SU-DHL-6 (cell line): ENCODE measurements around the gene COL4A2.

Source experiments
- CTCF ChIP-seq: fragments of 200-600 bp; sonication (generic); IDR thresholded peaks from one replicate; pipeline ENCODE4 v1.5.1; 2017; ENCODE audit warnings: antibody characterized with exemption, mild to moderate bottlenecking, low read length, moderate library complexity; ENCODE audit not compliant: insufficient read depth, poor library complexity, severe bottlenecking
- EZH2phosphoT487 ChIP-seq: fragments of 200-600 bp; sonication (generic), shearing (Covaris generic); conservative IDR thresholded peaks from 2 replicates; pipeline ENCODE4 v1.6.1; 2018; ENCODE audit warnings: mild to moderate bottlenecking, antibody characterized with exemption, low read length, moderate library complexity, mixed read lengths

GRCh38 chr13:110433014-110433413 lies 125.9 kb downstream of the COL4A2 start:
- TF ChIP-seq CTCF = no peak
- no peak for TF ChIP-seq EZH2phosphoT487
